Measurements from ENCODE around the gene SYS1.

The SYS1 gene

GRCh38 chr20:45358282-45359068 lies 4.5 kb upstream of the SYS1 start:
- no peak for DNase-seq

- DNase-seq = no peak
These were observed 3.9 kb upstream of the SYS1 start for GRCh38 chr20:45359069-45359405.

GRCh38 chr20:45359406-45360148 lies 3.4 kb upstream of the SYS1 start:
- DNase-seq = no peak

- no peak for DNase-seq
These were observed 1.2 kb upstream of the SYS1 start for GRCh38 chr20:45361793-45362192.

- DNase-seq = no peak
These were observed 896 bp downstream of the SYS1 start for GRCh38 chr20:45363611-45364492.

GRCh38 chr20:45365444-45365970 lies 2.6 kb downstream of the SYS1 start:
- DNase-seq = no peak

GRCh38 chr20:45366192-45366591 lies 3.2 kb downstream of the SYS1 start:
- no peak for DNase-seq

- no peak for DNase-seq
These were observed 3.7 kb downstream of the SYS1 start for GRCh38 chr20:45366631-45367030.

GRCh38 chr20:45367126-45367525 lies 4.2 kb downstream of the SYS1 start:
- DNase-seq = no peak

GRCh38 chr20:45368221-45368980 lies 5.4 kb downstream of the SYS1 start:
- peak; percentile 77 for DNase-seq

GRCh38 chr20:45370571-45371160 lies 7.7 kb downstream of the SYS1 start:
- DNase-seq = no peak

- no peak for DNase-seq
These were observed 9.3 kb downstream of the SYS1 start for GRCh38 chr20:45372241-45372640.

GRCh38 chr20:45372646-45373352 lies 9.8 kb downstream of the SYS1 start:
- DNase-seq = no peak

GRCh38 chr20:45373353-45374100 lies 10.6 kb downstream of the SYS1 start:
- DNase-seq = peak; percentile 93

- DNase-seq = no peak
These were observed 11.1 kb downstream of the SYS1 start for GRCh38 chr20:45374101-45374467.

GRCh38 chr20:45374966-45375365 lies 12.0 kb downstream of the SYS1 start:
- no peak for DNase-seq

GRCh38 chr20:45377269-45377668 lies 14.3 kb downstream of the SYS1 start:
- no peak for DNase-seq

GRCh38 chr20:45378191-45378590 lies 15.2 kb downstream of the SYS1 start, which contains the start of gene TP53TG5:
TP53TG5 (minus strand) TSS chr20:45378325; CDS start chr20:45378236, 89 bp downstream.
- DNase-seq = no peak

- no peak for DNase-seq
These were observed 24.3 kb downstream of the SYS1 start for GRCh38 chr20:45387274-45387673.

GRCh38 chr20:45390931-45391330 lies 28.0 kb downstream of the SYS1 start:
- no peak for DNase-seq

GRCh38 chr20:45391559-45391958 lies 28.6 kb downstream of the SYS1 start:
- no peak for DNase-seq

Data from activated CD4-positive, alpha-beta T cell treated with anti-CD3 and anti-CD28 coated beads, Interleukin-2, Interleukin-6, amounts not matched to agents 100 ng/mL and 50 ng/mL, durations not matched to agents 16 hours and 8 hours (primary cell).